MCF 10A (cell line): Measurements from ENCODE around the gene NKPD1. TPM values are rescaled to one million over a fixed set of nuclear protein-coding genes. Genes with fewer than 3 reads are reported as not detected.

Source experiments
- BruUV-seq: library from RNA; stranded (reverse); fragments of 400-500 nt; replicated peaks from 2 replicates; lab custom pipeline; 2021; lab: Mats Ljungman, UMichigan
- CTCF ChIA-PET: fragments of 300-600 bp; sonication (Branson Sonifier 250); formaldehyde crosslinking; extraction: SDS; loops from one replicate; lab custom pipeline; 2021; ENCODE audit warnings: antibody characterized with exemption, inconsistent platforms; lab: Yijun Ruan, JAX
- POLR2A ChIA-PET: fragments of 300-600, 350-650 bp; sonication (Branson Sonifier 250); formaldehyde crosslinking; extraction: SDS; loops from one replicate; lab custom pipeline; 2020; ENCODE audit warnings: antibody characterized with exemption, inconsistent platforms; lab: Yijun Ruan, JAX
- DNase-seq: peaks from one replicate; pipeline ENCODE4 v3.0.0-alpha.2; 2018; ENCODE audit not compliant: unreplicated experiment
- H3K27ac Mint-ChIP-seq: one replicate; pipeline ENCODE4 v1.8.0; 2022; ENCODE audit warnings: mild to moderate bottlenecking, low read depth, mixed read lengths; ENCODE audit not compliant: unreplicated experiment
- H3K27me3 Mint-ChIP-seq: one replicate; pipeline ENCODE4 v1.8.0; 2022; ENCODE audit warnings: mixed read lengths; ENCODE audit not compliant: insufficient read depth, unreplicated experiment
- H3K36me3 Mint-ChIP-seq: one replicate; pipeline ENCODE4 v1.8.0; 2022; ENCODE audit warnings: mild to moderate bottlenecking, moderate library complexity, mixed read lengths; ENCODE audit not compliant: insufficient read depth, unreplicated experiment
- H3K4me1 Mint-ChIP-seq: one replicate; pipeline ENCODE4 v1.8.0; 2022; ENCODE audit warnings: mixed read lengths; ENCODE audit not compliant: insufficient read depth, unreplicated experiment
- H3K4me3 Mint-ChIP-seq: one replicate; pipeline ENCODE4 v1.8.0; 2022; ENCODE audit warnings: mild to moderate bottlenecking, moderate library complexity, mixed read lengths; ENCODE audit not compliant: unreplicated experiment
- H3K9me3 Mint-ChIP-seq: one replicate; pipeline ENCODE4 v1.8.0; 2022; ENCODE audit warnings: mixed read lengths; ENCODE audit not compliant: unreplicated experiment
- CTCF ChIP-seq: fragments of 200-600 bp; IDR thresholded peaks from one replicate; pipeline ENCODE4 v1.8.0; 2022; ENCODE audit warnings: antibody characterized with exemption, mild to moderate bottlenecking; ENCODE audit not compliant: unreplicated experiment
- intact Hi-C: fragments of 100-400 bp; cut with micrococcal nuclease; formaldehyde crosslinking; loops from 2 replicates; pipeline ENCODE4 v1.14.1; 2022
- total RNA-seq: library from RNA; stranded (reverse); gene quantifications from 2 replicates; pipeline ENCODE4 v1.2.3, GENCODE V29; 2022

NKPD1 gene
- total RNA-seq, 1 experiment from 2014 or later = 0.09 TPM

GRCh38 chr19:45175515-45176345 lies 14.9 kb upstream of the NKPD1 start:
- Mint-ChIP-seq H3K4me3 (no peak overlapping the region), H3K27ac (peak overlapping the region; percentile 89)
- CTCF ChIA-PET = interaction anchor here (0.6 to 1.6 kb wide), 2 partner anchors 12 to 253 kb away, joined by 5 to 6 read pairs; no protein-coding TSS in a partner anchor

GRCh38 chr19:45173816-45174215 lies 13.0 kb upstream of the NKPD1 start:
- Mint-ChIP-seq H3K4me1 (peaks cover 13% of the 10 kb centered on the region), H3K36me3 (peaks cover 4% of the 10 kb centered on the region), H3K4me3 (no peak overlapping the region), H3K9me3 (no peaks in the 10 kb centered on the region), H3K27me3 (no peaks in the 10 kb centered on the region), H3K27ac (no peak overlapping the region)
- BruUV-seq = no TSS peak
- TF ChIP-seq CTCF = no peak
- no peak for DNase-seq
- ChIA-PET CTCF (interaction anchor here (1.2 kb wide), 1 partner anchor 9 kb away, joined by 5 read pairs; no protein-coding TSS in a partner anchor), POLR2A (no interaction called here)
- intact Hi-C loops = no loop called here

More at GRCh38 chr19:45175515-45176345, 14.9 kb upstream of the NKPD1 start:
- intact Hi-C loops = loop anchor here (5.0 kb wide), 1 partner anchor 83 kb away; the partner anchor contains the start of gene PPP1R37
- Mint-ChIP-seq H3K4me1 (peaks cover 17% of the 10 kb centered on the region), H3K36me3 (peaks cover 4% of the 10 kb centered on the region), H3K9me3 (no peaks in the 10 kb centered on the region), H3K27me3 (no peaks in the 10 kb centered on the region)
- peak; percentile 61 for DNase-seq
- POLR2A ChIA-PET = interaction anchor here (0.6 to 1.1 kb wide), 8 partner anchors 10 to 221 kb away, joined by 3 to 11 read pairs (median 3); partner anchors contain the start of genes CLPTM1, GEMIN7 and PPP1R37
- TF ChIP-seq CTCF = no peak
- no TSS peak for BruUV-seq

- Mint-ChIP-seq H3K27ac (no peak overlapping the region), H3K36me3 (no peaks in the 10 kb centered on the region), H3K27me3 (no peaks in the 10 kb centered on the region), H3K4me3 (no peak overlapping the region), H3K9me3 (no peaks in the 10 kb centered on the region), H3K4me1 (peaks cover 13% of the 10 kb centered on the region)
- TF ChIP-seq CTCF = no peak
- ChIA-PET CTCF (interaction anchor here (0.6 to 0.7 kb wide), 2 partner anchors 56 to 275 kb away, joined by 3 to 5 read pairs; no protein-coding TSS in a partner anchor), POLR2A (no interaction called here)
- intact Hi-C loops = no loop called here
- BruUV-seq = no TSS peak
- DNase-seq = no peak
Measured at GRCh38 chr19:45172611-45173208, 11.9 kb upstream of the NKPD1 start.

GRCh38 chr19:45172173-45172572 lies 11.4 kb upstream of the NKPD1 start:
- DNase-seq = no peak
- no peaks in the 10 kb centered on the region for H3K9me3 Mint-ChIP-seq
- H3K27me3 Mint-ChIP-seq = no peaks in the 10 kb centered on the region
- TF ChIP-seq CTCF = no peak
- peaks cover 13% of the 10 kb centered on the region for H3K4me1 Mint-ChIP-seq
- intact Hi-C loops = no loop called here
- ChIA-PET CTCF (interaction anchor here (0.7 kb wide), 1 partner anchor 56 kb away, joined by 3 read pairs; no protein-coding TSS in a partner anchor), POLR2A (no interaction called here)
- no peak overlapping the region for H3K27ac Mint-ChIP-seq
- H3K4me3 Mint-ChIP-seq = no peak overlapping the region
- no TSS peak for BruUV-seq
- H3K36me3 Mint-ChIP-seq = no peaks in the 10 kb centered on the region
